ENCODE results near the gene INPP5A. TPM values are rescaled to one million over a fixed set of nuclear protein-coding genes. Genes with fewer than 3 reads are reported as not detected.
"Not testable (repeated sequence)": the region's sequence is repeated elsewhere in the genome, so short reads cannot be mapped to it uniquely, and the experiment has no call there.

INPP5A gene
- total RNA-seq, 1 donor from 2014 or later = 36.3 TPM

DNA sequence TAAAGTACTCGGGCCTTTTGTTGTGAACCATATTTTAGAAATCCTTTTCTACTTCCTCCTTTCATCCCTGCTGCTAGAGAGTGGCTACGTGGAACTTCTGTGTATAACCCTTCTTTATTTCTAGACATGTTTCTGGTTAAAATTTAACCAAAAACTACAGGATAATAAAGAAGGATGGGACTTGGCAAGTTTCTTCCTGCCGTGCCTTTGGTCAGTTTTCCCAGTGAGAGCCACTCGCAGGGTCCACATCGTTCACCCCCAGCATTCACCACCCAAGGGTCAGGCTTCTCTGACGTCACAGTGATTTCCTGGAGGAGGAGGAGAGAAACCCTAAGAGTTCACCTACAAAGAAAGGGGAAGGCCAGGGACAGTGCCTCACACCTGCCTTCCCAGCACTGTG lies 203.0 kb downstream of the INPP5A start:
- H3K4me3 Mint-ChIP-seq (ENCODE audit: unreplicated experiment) = no peak overlapping the region

DNA sequence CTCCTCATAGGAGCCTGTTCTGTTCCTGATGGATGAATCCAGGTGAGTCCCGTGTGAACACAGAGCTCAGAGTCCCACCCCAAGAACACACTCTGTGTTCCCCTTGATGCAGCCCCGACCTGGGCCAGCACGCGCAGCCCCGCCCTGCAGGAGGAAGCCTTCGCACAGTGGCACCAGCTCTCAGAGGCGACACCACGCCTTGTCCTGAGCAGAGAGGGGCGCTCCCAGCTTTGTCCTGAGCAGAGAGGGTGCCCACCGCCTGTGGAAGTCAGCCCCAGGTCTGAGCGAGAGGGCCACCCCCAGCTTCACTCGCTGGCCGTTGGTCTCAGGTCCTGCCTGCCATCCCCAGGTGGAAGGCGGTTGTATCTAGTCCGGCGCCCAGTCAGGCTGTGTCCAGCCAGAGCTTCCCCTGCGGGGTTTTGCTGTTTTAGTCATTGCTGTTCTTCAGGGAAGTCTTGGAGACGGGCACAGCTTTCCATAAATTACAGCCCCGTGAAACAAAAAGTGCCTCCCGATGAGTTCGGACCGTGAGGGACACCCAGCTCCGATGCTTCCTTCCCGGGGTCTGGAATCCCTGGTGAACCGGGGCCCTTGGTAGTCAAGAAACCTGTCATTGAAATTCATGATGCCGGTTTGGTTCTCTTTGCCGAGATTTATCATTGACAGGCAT lies 204.7 kb downstream of the INPP5A start:
- TF ChIP-seq, protein P1, sequence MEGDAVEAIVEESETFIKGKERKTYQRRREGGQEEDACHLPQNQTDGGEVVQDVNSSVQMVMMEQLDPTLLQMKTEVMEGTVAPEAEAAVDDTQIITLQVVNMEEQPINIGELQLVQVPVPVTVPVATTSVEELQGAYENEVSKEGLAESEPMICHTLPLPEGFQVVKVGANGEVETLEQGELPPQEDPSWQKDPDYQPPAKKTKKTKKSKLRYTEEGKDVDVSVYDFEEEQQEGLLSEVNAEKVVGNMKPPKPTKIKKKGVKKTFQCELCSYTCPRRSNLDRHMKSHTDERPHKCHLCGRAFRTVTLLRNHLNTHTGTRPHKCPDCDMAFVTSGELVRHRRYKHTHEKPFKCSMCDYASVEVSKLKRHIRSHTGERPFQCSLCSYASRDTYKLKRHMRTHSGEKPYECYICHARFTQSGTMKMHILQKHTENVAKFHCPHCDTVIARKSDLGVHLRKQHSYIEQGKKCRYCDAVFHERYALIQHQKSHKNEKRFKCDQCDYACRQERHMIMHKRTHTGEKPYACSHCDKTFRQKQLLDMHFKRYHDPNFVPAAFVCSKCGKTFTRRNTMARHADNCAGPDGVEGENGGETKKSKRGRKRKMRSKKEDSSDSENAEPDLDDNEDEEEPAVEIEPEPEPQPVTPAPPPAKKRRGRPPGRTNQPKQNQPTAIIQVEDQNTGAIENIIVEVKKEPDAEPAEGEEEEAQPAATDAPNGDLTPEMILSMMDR (IDR thresholded peaks at IDR 0.05; ENCODE audit: partially characterized antibody, unreplicated experiment) = no peak
- Mint-ChIP-seq H3K27ac (ENCODE audit: unreplicated experiment) (no peak overlapping the region), H3K9me3 (ENCODE audit: unreplicated experiment) (peaks cover 4% of the 10 kb centered on the region), H3K36me3 (ENCODE audit: unreplicated experiment) (no peaks in the 10 kb centered on the region), H3K4me3 (ENCODE audit: unreplicated experiment) (no peak overlapping the region), H3K27me3 (ENCODE audit: unreplicated experiment) (peaks cover 3% of the 10 kb centered on the region), H3K4me1 (ENCODE audit: low read depth, unreplicated experiment) (peaks cover 14% of the 10 kb centered on the region)
- no peak for DNase-seq

More for the DNA sequence above, 203.0 kb downstream of the INPP5A start:
- no peaks in the 10 kb centered on the region for H3K36me3 Mint-ChIP-seq (ENCODE audit: unreplicated experiment)
- peaks cover 3% of the 10 kb centered on the region for H3K27me3 Mint-ChIP-seq (ENCODE audit: unreplicated experiment)
- DNase-seq = no peak
- peaks cover 14% of the 10 kb centered on the region for H3K4me1 Mint-ChIP-seq (ENCODE audit: low read depth, unreplicated experiment)
- TF ChIP-seq, protein P1 (IDR thresholded peaks at IDR 0.05; ENCODE audit: partially characterized antibody, unreplicated experiment) = no peak
- peaks cover 4% of the 10 kb centered on the region for H3K9me3 Mint-ChIP-seq (ENCODE audit: unreplicated experiment)
- H3K27ac Mint-ChIP-seq (ENCODE audit: unreplicated experiment) = no peak overlapping the region

DNA sequence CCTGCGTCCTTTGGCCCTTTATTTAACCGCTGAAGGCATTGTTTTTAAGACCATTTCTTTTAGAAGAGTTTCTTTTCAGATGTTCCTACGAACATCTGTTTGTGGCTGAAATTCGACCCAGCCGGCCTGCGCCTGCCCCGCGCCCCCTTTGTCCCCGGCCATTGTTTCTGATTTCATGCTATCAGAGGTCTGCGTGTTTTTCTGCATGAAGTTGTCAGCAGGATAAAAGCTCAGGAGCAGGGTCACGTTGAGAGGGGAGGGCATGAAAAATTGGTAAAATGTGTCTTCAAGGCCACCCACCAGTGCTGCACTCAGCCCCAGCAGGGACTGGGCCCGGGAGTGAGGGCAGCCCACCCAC lies 205.2 kb downstream of the INPP5A start:
- Mint-ChIP-seq H3K4me3 (ENCODE audit: unreplicated experiment) (no peak overlapping the region), H3K27ac (ENCODE audit: unreplicated experiment) (peak overlapping the region; percentile 43), H3K36me3 (ENCODE audit: unreplicated experiment) (no peaks in the 10 kb centered on the region), H3K4me1 (ENCODE audit: low read depth, unreplicated experiment) (peaks cover 14% of the 10 kb centered on the region), H3K27me3 (ENCODE audit: unreplicated experiment) (peaks cover 3% of the 10 kb centered on the region), H3K9me3 (ENCODE audit: unreplicated experiment) (peaks cover 4% of the 10 kb centered on the region)
- TF ChIP-seq, protein P1 (IDR thresholded peaks at IDR 0.05; ENCODE audit: partially characterized antibody, unreplicated experiment) = no peak
- DNase-seq = no peak

DNA sequence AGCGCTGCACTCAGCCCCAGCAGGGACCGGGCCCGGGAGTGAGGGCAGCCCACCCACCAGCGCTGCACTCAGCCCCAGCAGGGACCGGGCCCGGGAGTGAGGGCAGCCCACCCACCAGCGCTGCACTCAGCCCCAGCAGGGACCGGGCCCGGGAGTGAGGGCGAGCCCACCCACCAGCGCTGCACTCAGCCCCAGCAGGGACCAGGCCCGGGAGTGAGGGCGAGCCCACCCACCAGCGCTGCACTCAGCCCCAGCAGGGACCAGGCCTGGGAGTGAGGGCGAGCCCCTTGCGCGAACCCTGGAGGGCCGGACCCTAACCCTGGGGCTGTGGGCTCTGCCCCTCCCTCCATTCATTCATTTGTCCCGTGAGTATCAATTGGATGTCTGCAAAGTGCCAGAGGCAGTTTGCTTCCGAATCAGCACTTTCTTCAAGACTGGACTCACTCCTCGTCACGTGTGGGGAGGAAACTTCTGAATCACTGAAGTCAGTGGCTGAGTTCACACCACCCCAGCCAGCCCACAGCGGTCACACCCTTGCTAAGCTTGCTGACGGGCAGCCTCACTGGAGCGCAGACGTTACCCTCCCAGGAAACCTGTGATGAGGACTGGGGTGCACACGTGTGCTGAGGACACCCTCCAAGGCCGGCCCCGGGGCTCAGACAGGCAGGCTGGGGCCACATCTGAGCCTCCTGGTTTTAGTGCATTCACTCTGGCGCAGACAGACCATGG lies 205.8 kb downstream of the INPP5A start:
- not testable (repeated sequence) for H3K4me3 Mint-ChIP-seq (ENCODE audit: unreplicated experiment); DNase-seq; H3K27me3 Mint-ChIP-seq (ENCODE audit: unreplicated experiment); H3K9me3 Mint-ChIP-seq (ENCODE audit: unreplicated experiment); H3K27ac Mint-ChIP-seq (ENCODE audit: unreplicated experiment); H3K36me3 Mint-ChIP-seq (ENCODE audit: unreplicated experiment)
- peaks cover 17% of the 10 kb centered on the region for H3K4me1 Mint-ChIP-seq (ENCODE audit: low read depth, unreplicated experiment)

DNA sequence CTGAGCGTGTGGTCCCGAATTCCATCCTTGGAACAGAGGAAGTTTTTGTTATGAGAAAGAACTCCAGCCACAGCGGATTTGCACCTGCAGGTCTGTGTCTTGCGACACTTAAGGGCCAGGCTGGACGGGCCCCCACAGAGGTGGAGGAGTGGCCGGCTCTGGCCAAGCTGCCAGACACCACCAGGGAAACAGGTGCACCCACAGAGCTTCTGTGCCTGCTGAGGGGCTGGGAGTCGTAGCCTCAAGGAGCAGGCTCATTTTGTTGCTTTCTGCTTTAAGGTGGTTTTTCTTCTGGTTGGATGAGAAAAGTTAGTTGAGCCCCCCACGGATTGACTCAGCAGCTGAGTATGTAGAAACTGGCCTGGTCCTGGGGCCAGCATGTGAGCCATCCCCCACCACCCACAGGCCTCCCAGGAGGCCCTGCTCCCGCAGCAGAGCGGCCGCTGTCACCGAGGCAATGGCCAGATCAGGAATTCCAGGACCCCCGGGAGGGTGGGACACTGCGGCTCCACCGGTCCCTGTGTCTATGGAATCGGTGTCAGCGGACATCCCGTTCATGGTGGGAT lies 206.4 kb downstream of the INPP5A start:
- no peak overlapping the region for H3K27ac Mint-ChIP-seq (ENCODE audit: unreplicated experiment)
- peaks cover 7% of the 10 kb centered on the region for H3K27me3 Mint-ChIP-seq (ENCODE audit: unreplicated experiment)
- H3K9me3 Mint-ChIP-seq (ENCODE audit: unreplicated experiment) = peaks cover 2% of the 10 kb centered on the region
- peaks cover 20% of the 10 kb centered on the region for H3K4me1 Mint-ChIP-seq (ENCODE audit: low read depth, unreplicated experiment)
- no peak for DNase-seq
- TF ChIP-seq, protein P1 (IDR thresholded peaks at IDR 0.05; ENCODE audit: partially characterized antibody, unreplicated experiment) = no peak
- no peak overlapping the region for H3K4me3 Mint-ChIP-seq (ENCODE audit: unreplicated experiment)
- no peaks in the 10 kb centered on the region for H3K36me3 Mint-ChIP-seq (ENCODE audit: unreplicated experiment)
